Spleen (tissue), 7 donors: Measurements from ENCODE around the gene PPP1R27.
A peak's percentile ranks its signal among the peaks of the same experiment; 100 is the strongest.

Source experiments
- CTCF ChIP-seq, 11 experiments: fragments of 200-600 bp in 7 of 11; fragments of 450-650 bp in 4 of 11; sonication (generic) in 4 of 11; IDR thresholded peaks in 8 of 11; conservative IDR thresholded peaks in 3 of 11; 1 replicate in 7 of 11; 2 replicates in 4 of 11; pipeline versions ENCODE4 v1.4.0 to v1.8.0; 2016 to 2021; ENCODE audit warnings: antibody characterized with exemption in 11 of 11, inconsistent platforms in 4 of 11, mild to moderate bottlenecking in 1 of 11
- POLR2A ChIP-seq, 3 donors: fragments of 450-650 bp; IDR thresholded peaks; one replicate each; pipeline ENCODE4 v1.5.1; 2017; ENCODE audit warnings: antibody characterized with exemption in 3 of 3, mild to moderate bottlenecking in 1 of 3
- donor health status: DM: no; HTN: no; CAD: no; lungs with moderate emphysema.
- donor health status: DM: no; HTN: no; CAD: no.
- donor health status: DM: no; HTN: no; CAD: no.

DNA sequence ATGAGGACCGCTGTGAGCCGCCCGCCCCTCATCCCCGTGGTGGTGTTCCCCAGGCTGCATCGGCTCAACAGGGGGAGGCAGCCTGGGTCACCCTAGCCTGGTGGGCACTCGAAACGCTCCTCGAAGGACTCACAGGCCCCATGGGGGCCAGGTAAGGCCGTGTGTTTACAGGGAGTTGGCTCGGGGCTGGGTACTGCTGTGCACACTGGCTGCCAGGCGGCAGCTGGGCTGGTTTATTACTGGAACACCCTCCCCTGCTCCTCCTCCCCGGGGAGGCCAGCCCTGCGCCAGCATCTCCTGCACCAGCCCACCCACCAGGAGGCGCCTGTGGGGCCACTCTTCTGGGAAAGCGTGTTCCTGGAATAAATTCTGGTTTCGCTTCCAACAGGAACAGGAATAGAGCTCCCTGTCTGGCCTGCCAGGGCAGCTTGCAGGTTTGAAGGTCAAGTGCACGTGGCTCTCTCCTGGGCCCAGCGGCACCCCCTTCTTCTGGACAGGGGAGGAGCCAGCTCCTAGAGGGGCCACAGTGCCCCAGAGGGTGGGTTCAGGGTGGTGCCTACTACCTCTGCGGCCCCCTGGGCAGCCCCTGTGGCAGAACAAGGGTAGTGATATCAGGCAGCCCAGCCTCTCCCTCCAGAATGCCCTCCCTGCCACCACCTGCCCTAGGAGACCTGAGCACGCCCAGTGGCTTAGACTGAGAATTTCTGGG, 13.1 kb downstream of the PPP1R27 start:
- TF ChIP-seq POLR2A (IDR thresholded peaks at IDR 0.05) = no peak
- peak; percentile 45 to 84 (median 75) for TF ChIP-seq CTCF (IDR thresholded peaks at IDR 0.05 in 8 of 11, conservative IDR thresholded peaks at IDR 0.05 in 3 of 11)
